Endodermal cell (in vitro differentiated cells): ENCODE data around the gene PMEPA1. TPM values are rescaled to one million over a fixed set of nuclear protein-coding genes. Genes with fewer than 3 reads are reported as not detected.

Experiments used
- DNase-seq: peaks from one replicate; pipeline ENCODE4 v3.0.0-alpha.2; 2017
- H3K27ac ChIP-seq: 2 replicates; pipeline ENCODE4 v1.5.1; 2013; ENCODE audit warnings: mild to moderate bottlenecking, low read depth, low read length, moderate library complexity
- H3K27me3 ChIP-seq: 2 replicates; pipeline ENCODE4 v1.6.1; 2013; ENCODE audit warnings: mild to moderate bottlenecking, low read length, moderate library complexity; ENCODE audit not compliant: insufficient read depth, control insufficient read depth, poor library complexity, severe bottlenecking
- H3K36me3 ChIP-seq: 2 replicates; pipeline ENCODE4 v1.7.0; 2013; ENCODE audit warnings: mild to moderate bottlenecking, low read length, moderate library complexity; ENCODE audit not compliant: control insufficient read depth, insufficient read depth
- H3K4me1 ChIP-seq: one replicate; pipeline ENCODE4 v1.7.0; 2013; ENCODE audit warnings: low read length; ENCODE audit not compliant: control insufficient read depth, insufficient read depth
- H3K4me3 ChIP-seq: 2 replicates; pipeline ENCODE4 v1.5.1; 2013; ENCODE audit warnings: mild to moderate bottlenecking, low read length, moderate library complexity
- H3K9ac ChIP-seq: 2 replicates; pipeline ENCODE4 v1.6.1; 2013; ENCODE audit warnings: mild to moderate bottlenecking, low read length, moderate library complexity; ENCODE audit not compliant: poor library complexity, severe bottlenecking; ENCODE audit errors: extremely low read depth
- H3K9me3 ChIP-seq: 2 replicates; pipeline ENCODE4 v1.6.1; 2013; ENCODE audit warnings: mild to moderate bottlenecking, low read length, moderate library complexity; ENCODE audit not compliant: control insufficient read depth
- H3K27ac Mint-ChIP-seq: 2 replicates; pipeline ENCODE4 v1.8.0; 2020; ENCODE audit warnings: mixed read lengths
- H3K27me3 Mint-ChIP-seq: 2 replicates; pipeline ENCODE4 v1.8.0; 2021; ENCODE audit warnings: mild to moderate bottlenecking, mixed read lengths; ENCODE audit not compliant: insufficient read depth
- H3K36me3 Mint-ChIP-seq: 2 replicates; pipeline ENCODE4 v1.8.0; 2020; ENCODE audit warnings: low read depth, mixed read lengths
- H3K4me1 Mint-ChIP-seq: 2 replicates; pipeline ENCODE4 v1.8.0; 2020; ENCODE audit warnings: mixed read lengths
- H3K4me3 Mint-ChIP-seq: 2 replicates; pipeline ENCODE4 v1.8.0; 2020; ENCODE audit warnings: mild to moderate bottlenecking, moderate library complexity, mixed read lengths
- H3K9me3 Mint-ChIP-seq: 2 replicates; pipeline ENCODE4 v1.8.0; 2020; ENCODE audit warnings: mild to moderate bottlenecking, mixed read lengths
- CTCF ChIP-seq: fragments of 200-600 bp; sonication (generic); conservative IDR thresholded peaks from 2 replicates; pipeline ENCODE4 v1.5.0; 2021; ENCODE audit warnings: antibody characterized with exemption, mild to moderate bottlenecking
- WGBS, 2 experiments: methylation state at CpG; one replicate each; pipeline versions ENCODE4 v1.1.5 to v1.1.7; 2013; ENCODE audit warnings: missing lambda C conversion rate in 2 of 2, mixed read lengths in 1 of 2; ENCODE audit not compliant: insufficient coverage in 1 of 2, insufficient read length in 1 of 2; 5-methylcytosine and 5-hydroxymethylcytosine counted together
- total RNA-seq, 2 donors: library from RNA; stranded (reverse); fragmentation: NEBNext Ultra II Directional in 1 of 2; extraction: Animal tissue kit (Norgen Biotek cat#: 25700) in 1 of 2; gene quantifications; 2 replicates in 1 of 2; 3 replicates in 1 of 2; pipeline ENCODE4 v1.2.1, GENCODE V29; 2021

Gene PMEPA1
- total RNA-seq, 2 donors from 2014 or later = 18.8 to 37.4 TPM

DNA sequence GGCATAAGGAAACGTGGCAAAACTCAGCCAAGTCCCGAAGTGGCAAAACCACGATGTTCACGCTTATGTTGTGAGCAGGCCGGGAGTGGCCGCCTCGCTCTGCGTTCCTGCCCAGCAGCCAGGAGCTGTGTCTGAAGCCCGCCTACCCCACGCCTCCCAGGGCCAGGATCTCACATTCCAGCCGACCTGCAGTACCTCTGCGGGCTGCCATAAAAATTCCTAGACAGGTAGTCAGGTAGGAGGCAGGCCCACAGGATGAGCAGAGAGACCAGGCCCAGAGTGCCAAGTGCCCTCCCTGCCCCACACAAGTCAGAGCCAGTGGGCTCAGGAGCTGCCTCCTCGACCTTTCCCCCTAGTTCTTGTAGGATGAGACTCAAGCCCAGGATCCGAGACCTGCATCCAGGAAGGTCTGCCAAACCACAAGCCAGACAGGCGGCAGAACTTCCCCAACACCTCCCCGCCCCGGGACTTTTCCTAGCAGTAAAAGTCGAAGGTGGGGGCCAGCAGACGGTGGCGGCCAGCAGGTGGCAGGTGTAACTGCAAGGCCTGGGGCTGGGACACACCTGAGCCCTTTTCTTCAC is 16.7 kb downstream of the PMEPA1 start:
- H3K36me3 Mint-ChIP-seq = peaks cover 2% of the 10 kb centered on the region
- peaks cover 25% of the 10 kb centered on the region for H3K4me1 Mint-ChIP-seq
- H3K27ac Mint-ChIP-seq = peak overlapping the region; percentile 76
- no peaks in the 10 kb centered on the region for H3K27me3 Mint-ChIP-seq
- Histone ChIP-seq H3K4me3 (no peak overlapping the region), H3K27me3 (no peaks in the 10 kb centered on the region), H3K36me3 (peaks cover 36% of the 10 kb centered on the region), H3K9me3 (no peaks in the 10 kb centered on the region), H3K4me1 (peaks cover 15% of the 10 kb centered on the region), H3K9ac (no peak overlapping the region), H3K27ac (peak overlapping the region; percentile 58)
- peak; percentile 73 for TF ChIP-seq CTCF
- 82 to 90% methylated on average over 19 to 20 of the region's 20 CpGs for WGBS, 2 experiments
- peak; percentile 79 for DNase-seq
- H3K9me3 Mint-ChIP-seq = no peaks in the 10 kb centered on the region
- no peak overlapping the region for H3K4me3 Mint-ChIP-seq

- peak overlapping the region; percentile 76 for H3K27ac Mint-ChIP-seq
- H3K27ac ChIP-seq = peak overlapping the region; percentile 100
- peaks cover 40% of the 10 kb centered on the region for H3K36me3 ChIP-seq
Observed at GRCh38 chr20:57692393-57692792, 17.4 kb downstream of the PMEPA1 start.

GRCh38 chr20:57691699-57692098 is 18.1 kb downstream of the PMEPA1 start:
- Histone ChIP-seq H3K9me3 (no peaks in the 10 kb centered on the region), H3K4me3 (no peak overlapping the region), H3K4me1 (peaks cover 17% of the 10 kb centered on the region), H3K27me3 (no peaks in the 10 kb centered on the region), H3K36me3 (peaks cover 47% of the 10 kb centered on the region), H3K27ac (peak overlapping the region; percentile 100), H3K9ac (no peak overlapping the region)
- H3K36me3 Mint-ChIP-seq = peaks cover 2% of the 10 kb centered on the region
- DNase-seq = no peak
- H3K4me1 Mint-ChIP-seq = peaks cover 28% of the 10 kb centered on the region
- peak overlapping the region; percentile 82 for H3K27ac Mint-ChIP-seq
- WGBS, 2 experiments = 93 to 95% methylated on average over 7 to 12 of the region's 12 CpGs
- no peak overlapping the region for H3K4me3 Mint-ChIP-seq
- H3K27me3 Mint-ChIP-seq = no peaks in the 10 kb centered on the region
- H3K9me3 Mint-ChIP-seq = no peaks in the 10 kb centered on the region
- TF ChIP-seq CTCF = no peak

More at GRCh38 chr20:57692393-57692792, 17.4 kb downstream of the PMEPA1 start:
- Histone ChIP-seq H3K9me3 (no peaks in the 10 kb centered on the region), H3K4me3 (no peak overlapping the region), H3K27me3 (no peaks in the 10 kb centered on the region), H3K4me1 (peaks cover 19% of the 10 kb centered on the region), H3K9ac (no peak overlapping the region)
- Mint-ChIP-seq H3K27me3 (no peaks in the 10 kb centered on the region), H3K9me3 (no peaks in the 10 kb centered on the region), H3K36me3 (peaks cover 2% of the 10 kb centered on the region), H3K4me3 (no peak overlapping the region), H3K4me1 (peaks cover 25% of the 10 kb centered on the region)
- WGBS, 2 experiments = 95 to 97% methylated on average over 10 of the region's 10 CpGs
- no peak for TF ChIP-seq CTCF
- no peak for DNase-seq
